Motor neuron (in vitro differentiated cells): ENCODE measurements around the gene KCNS3. TPM values are rescaled to one million over a fixed set of nuclear protein-coding genes. Genes with fewer than 3 reads are reported as not detected.

ENCODE experiments used
- ATAC-seq, 8 experiments: fragments of 200-7000 bp; cut with Tn5 transposase; replicated peaks in 6 of 8; 2 replicates each; pipeline ENCODE4 v1.8.0; 2021; ENCODE audit warnings: mild to moderate bottlenecking in 8 of 8, moderate library complexity in 8 of 8
- H3K27ac ChIP-seq, 2 donors: fragments of 250-450 bp; sonication (Bioruptor Pico); 2 replicates each; pipeline ENCODE4 v1.9.0; 2021; ENCODE audit warnings: antibody characterized with exemption in 2 of 2, mild to moderate bottlenecking in 2 of 2, moderate library complexity in 1 of 2
- H3K4me1 ChIP-seq, 2 donors: fragments of 250-450 bp; sonication (Bioruptor Pico); replicated peaks in 1 of 2; 2 replicates each; pipeline ENCODE4 v1.6.1; 2021; ENCODE audit warnings: antibody characterized with exemption in 2 of 2, mild to moderate bottlenecking in 2 of 2, moderate library complexity in 1 of 2
- H3K4me3 ChIP-seq, 5 donors: fragments of 250-450 bp; sonication (Bioruptor Pico); 2 replicates each; pipeline ENCODE4 v1.9.0; 2021; ENCODE audit warnings: antibody characterized with exemption in 5 of 5, mild to moderate bottlenecking in 5 of 5, moderate library complexity in 4 of 5
- WGBS, 10 experiments: fragments of 450-650 bp; shearing (Covaris generic); methylation state at CpG; one replicate each; pipeline ENCODE4 v1.0.0; 2022; 5-methylcytosine and 5-hydroxymethylcytosine counted together
- in situ Hi-C, 9 experiments: fragments of 400-800 bp; cut with MboI; loops; one replicate each; pipeline ENCODE4 v1.15.0; 2021; ENCODE audit warnings: low sequenced_read_pairs in 9 of 9, low pct_unique_long_range_greater_than_20kb in 2 of 9; ENCODE audit not compliant: unreplicated experiment in 9 of 9
- total RNA-seq, 8 experiments: library from RNA; unstranded; fragments of 300-600 nt; gene quantifications; 2 replicates each; pipeline versions ENCODE4 v1.2.3 to v1.2.4, GENCODE V29; 2022

KCNS3 gene
- total RNA-seq, 8 experiments from 2014 or later: 0.25 to 2.2 (median 1.3) TPM; not detected in 2

DNA sequence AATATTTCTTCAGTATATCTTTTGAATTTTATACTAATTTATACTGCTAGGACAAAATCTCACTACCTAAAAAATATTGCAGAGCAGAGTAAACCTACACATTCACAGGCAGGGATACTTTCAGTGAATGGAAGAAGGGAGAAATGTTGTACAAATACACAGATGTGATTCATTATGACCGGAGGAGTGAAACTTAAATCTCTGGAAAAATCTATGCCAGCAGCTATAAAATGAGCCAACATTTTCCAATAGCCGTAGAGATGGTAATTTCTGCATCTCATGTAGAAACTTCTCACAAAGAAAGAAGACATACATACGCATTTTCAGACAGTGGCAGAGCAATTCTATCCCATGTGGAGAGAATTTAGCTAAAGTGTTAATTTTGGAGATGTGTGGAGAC, 54.8 kb downstream of the KCNS3 start:
- Histone ChIP-seq H3K4me1 (no peaks in the 10 kb centered on the region), H3K27ac (no peak overlapping the region), H3K4me3 (no peak overlapping the region)
- no peak for ATAC-seq
- whole genome bisulfite sequencing, 10 experiments: 10 to 100% (median 80%) methylated on average over 1 to 3 of the region's 3 CpGs; no CpG with 5 or more reads in 1 of the 10 experiments
- in situ Hi-C loops: no loop called here

DNA sequence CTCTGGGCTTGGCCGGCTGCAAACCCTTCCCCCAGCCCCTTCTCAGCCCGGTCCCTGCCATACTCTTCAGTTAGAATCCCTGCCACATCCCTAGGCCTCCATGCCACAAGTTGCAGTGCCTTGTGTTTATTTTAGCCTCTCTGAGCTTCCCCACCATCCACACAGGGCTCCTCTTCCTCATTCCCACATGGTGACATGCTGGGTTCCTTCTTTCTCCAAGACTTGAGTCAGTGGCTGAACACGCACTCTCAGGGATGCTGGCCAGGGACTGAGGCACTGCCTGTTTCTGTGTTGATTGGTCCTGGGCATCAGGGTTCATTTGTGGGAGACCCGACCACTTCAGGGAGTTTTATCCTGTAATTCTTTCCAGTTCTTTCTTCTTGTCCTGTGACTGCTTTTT, 56.3 kb downstream of the KCNS3 start:
- Histone ChIP-seq H3K4me3 (no peak overlapping the region), H3K4me1 (peaks cover 3% of the 10 kb centered on the region in 2 donors), H3K27ac (no peak overlapping the region)
- in situ Hi-C loops: no loop called here
- 0 to 94% (median 80%) methylated on average over 1 to 2 of the region's 4 CpGs; no CpG with 5 or more reads in 3 of the 10 experiments for WGBS, 10 experiments
- no peak for ATAC-seq

DNA sequence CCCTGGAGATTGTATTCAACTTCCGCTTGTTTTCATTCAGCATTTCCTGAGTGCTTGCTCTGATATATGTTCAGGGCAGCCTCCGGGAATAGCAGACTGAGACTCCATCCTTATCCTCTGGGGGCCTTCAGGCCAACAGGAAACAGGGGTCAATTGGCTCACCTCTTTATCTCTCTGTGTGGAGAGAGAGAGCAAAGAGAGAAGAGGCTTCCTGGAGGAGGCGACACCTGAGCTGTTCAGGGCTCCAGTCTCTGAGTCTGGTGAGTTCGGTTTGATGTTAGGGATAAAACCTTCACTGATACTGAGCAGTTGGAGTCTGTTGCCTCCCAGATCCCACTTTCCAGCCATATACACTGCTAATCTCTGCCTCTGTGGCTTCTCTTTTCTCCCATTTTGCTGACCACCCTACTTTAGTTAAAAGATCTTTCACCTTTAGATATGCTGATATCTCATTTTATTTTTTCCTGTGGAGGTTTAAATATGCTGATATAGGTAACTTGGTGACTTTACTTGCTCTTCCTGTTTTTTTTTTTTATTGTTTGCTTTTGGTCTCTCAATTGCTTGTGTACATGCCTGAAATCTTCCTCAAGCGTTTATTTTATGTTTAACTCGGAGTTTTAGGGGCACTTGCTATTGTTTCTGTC, 56.9 kb downstream of the KCNS3 start:
- no peak for ATAC-seq
- in situ Hi-C loops: no loop called here
- peaks cover 6 to 9% of the 10 kb centered on the region in 2 donors for H3K4me1 ChIP-seq
- H3K27ac ChIP-seq: no peak overlapping the region
- H3K4me3 ChIP-seq: no peak overlapping the region
- 23 to 100% (median 76%) methylated on average over 1 to 5 of the region's 6 CpGs for WGBS, 10 experiments

DNA sequence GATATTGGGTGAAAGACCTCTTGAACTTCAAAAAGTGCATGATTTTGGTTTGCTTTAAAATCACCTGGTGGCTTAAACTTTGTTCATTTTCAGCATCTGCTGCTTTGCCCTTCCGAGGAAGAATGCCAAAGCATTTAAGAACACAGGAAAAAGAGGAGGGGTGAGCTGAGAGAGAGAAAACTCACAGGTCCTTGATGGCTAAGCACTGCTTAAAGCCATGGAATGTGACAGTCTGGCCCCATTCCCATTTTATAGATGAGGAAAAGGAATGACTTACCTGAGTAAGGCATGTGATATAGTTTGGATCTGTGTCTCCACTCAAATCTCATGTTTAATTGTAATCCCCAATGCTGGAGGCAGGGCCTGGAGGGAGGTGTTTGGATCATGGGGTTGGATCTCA, 58.1 kb downstream of the KCNS3 start:
- peaks cover 6 to 9% of the 10 kb centered on the region in 2 donors for H3K4me1 ChIP-seq
- no peak overlapping the region for H3K27ac ChIP-seq
- H3K4me3 ChIP-seq: no peak overlapping the region
- ATAC-seq: no peak
- in situ Hi-C loops: no loop called here
- WGBS, 10 experiments: 14 to 100% (median 93%) methylated on average over 1 of the region's 1 CpG; no CpG with 5 or more reads in 5 of the 10 experiments

DNA sequence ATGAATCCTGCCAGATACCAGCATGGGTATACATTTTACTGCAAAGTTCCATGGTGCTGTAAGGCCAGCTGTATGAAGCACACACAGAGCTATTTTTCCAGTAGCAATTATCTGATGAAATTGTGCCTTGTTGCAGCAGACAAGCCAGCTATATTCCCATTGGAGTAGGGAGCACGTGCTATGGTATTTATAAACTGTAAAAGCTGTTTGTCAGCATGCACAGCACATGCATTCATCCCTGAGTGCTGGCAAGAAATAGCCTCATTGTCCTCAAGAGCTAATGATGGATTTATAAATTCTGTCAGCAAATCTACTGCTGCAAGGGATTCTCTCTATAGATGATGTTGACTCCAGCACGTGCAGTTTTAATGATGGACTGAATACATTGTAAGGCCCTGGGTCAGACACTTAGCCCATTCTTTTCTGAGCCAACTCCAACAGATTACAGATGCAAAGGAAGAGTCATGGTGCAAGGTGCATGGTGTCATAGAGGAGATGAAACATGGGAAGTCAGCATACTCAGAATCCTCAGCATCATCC, 61.7 kb downstream of the KCNS3 start:
- ATAC-seq: peak in 5 of 8 experiments; percentile 95 to 98 (median 97)
- WGBS, 10 experiments: 6 to 81% (median 23%) methylated on average over 1 to 2 of the region's 2 CpGs; no CpG with 5 or more reads in 4 of the 10 experiments
- no peak overlapping the region for H3K4me3 ChIP-seq
- H3K27ac ChIP-seq: peak overlapping the region; percentile 44 to 69
- H3K4me1 ChIP-seq: peaks cover 6 to 9% of the 10 kb centered on the region in 2 donors
- in situ Hi-C loops: no loop called here

DNA sequence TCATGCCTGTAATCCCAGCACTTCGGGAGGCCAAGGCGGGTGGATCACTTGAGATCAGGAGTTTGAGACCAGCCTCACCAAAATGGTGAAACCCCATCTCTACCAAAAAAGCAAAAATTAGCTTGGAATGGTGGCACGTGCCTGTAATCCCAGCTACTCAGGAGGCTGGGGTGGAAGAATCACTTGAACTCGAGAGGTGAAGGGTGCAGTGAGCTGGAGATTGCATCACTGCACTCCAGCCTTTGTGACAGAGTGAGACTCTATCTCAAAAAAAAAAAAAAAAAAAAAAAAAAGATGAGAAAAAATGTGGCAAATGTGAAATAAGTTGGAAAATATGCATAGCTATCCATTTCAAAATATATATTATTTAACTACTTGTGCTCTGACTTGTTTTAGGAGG, 65.0 kb downstream of the KCNS3 start:
- in situ Hi-C loops: no loop called here
- Histone ChIP-seq H3K27ac (no peak overlapping the region), H3K4me1 (peaks cover 6 to 9% of the 10 kb centered on the region in 2 donors), H3K4me3 (no peak overlapping the region)
- ATAC-seq: no peak
- 7 to 94% (median 68%) methylated on average over 2 to 4 of the region's 4 CpGs; no CpG with 5 or more reads in 2 of the 10 experiments for WGBS, 10 experiments

DNA sequence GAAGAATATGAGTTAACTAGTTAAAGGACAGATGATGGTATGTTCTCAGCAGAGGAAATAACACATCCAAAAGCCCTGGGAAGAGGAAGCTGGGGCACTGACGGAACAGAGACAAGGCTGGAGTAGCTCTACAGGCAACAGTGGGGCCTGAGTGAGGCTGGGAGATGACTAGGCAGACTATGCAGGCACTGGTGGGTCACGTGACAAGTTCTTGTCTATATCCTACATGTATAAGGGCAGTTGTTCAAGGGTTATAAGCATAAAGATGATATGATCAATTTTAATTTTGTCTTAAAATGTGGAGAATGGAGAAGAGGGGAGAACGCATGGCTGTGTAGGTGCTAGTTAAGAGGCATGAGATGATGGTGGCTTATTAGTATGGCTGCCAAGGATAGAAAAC, 68.6 kb downstream of the KCNS3 start:
- 26 to 91% (median 70%) methylated on average over 2 to 3 of the region's 3 CpGs; no CpG with 5 or more reads in 1 of the 10 experiments for WGBS, 10 experiments
- in situ Hi-C loops: no loop called here
- H3K4me3 ChIP-seq: no peak overlapping the region

DNA sequence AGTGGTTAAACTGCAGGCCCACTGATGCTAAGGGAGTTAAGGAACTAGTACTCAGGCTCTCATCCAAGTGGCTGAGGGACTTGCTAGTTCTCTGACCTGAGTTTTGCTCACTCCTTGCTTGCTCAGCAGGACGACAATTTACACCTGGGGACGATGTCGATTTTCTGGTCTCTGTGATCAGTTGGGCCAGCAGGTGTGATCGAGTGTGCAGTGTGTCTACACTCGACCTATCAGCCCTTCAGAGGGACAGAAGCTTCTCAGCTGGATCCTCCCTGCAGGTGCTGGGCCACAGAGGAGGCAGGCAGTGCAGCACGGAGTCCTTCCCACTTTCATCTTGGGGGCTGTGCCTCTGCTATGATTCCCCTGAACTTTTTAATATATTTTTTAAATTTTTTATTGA, 71.5 kb downstream of the KCNS3 start:
- Histone ChIP-seq H3K4me3 (no peak overlapping the region), H3K27ac (no peak overlapping the region), H3K4me1 (no peaks in the 10 kb centered on the region)
- in situ Hi-C loops: no loop called here
- ATAC-seq: no peak
- 8 to 83% (median 63%) methylated on average over 1 to 6 of the region's 6 CpGs; no CpG with 5 or more reads in 4 of the 10 experiments for WGBS, 10 experiments

More for the DNA sequence above, 68.6 kb downstream of the KCNS3 start:
- no peak for ATAC-seq
- Histone ChIP-seq H3K4me1 (no peaks in the 10 kb centered on the region), H3K27ac (no peak overlapping the region)

DNA sequence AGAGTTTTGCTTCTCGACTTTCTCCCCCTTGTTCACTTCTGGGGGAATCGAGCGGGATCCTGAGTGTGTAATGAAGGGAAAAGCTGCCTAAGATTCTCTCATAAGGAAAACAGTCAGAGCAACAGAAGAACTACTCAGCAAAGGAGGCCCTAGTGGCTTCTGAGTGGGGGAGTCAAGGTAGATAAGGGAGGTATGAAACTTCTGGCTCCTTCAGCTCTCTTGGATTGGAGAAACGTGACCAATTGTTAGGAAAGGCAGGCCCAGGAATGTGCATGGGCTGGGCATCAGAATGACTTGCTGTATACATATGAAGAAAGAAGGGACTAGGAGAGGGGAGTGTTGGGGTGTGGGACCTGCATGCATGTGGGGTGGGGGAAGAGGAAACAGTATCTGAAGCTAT, 73.1 kb downstream of the KCNS3 start:
- Histone ChIP-seq H3K4me1 (no peaks in the 10 kb centered on the region), H3K4me3 (no peak overlapping the region), H3K27ac (no peak overlapping the region)
- 57 to 100% (median 90%) methylated on average over 1 to 4 of the region's 4 CpGs; no CpG with 5 or more reads in 7 of the 10 experiments for WGBS, 10 experiments
- in situ Hi-C loops: no loop called here
- no peak for ATAC-seq

DNA sequence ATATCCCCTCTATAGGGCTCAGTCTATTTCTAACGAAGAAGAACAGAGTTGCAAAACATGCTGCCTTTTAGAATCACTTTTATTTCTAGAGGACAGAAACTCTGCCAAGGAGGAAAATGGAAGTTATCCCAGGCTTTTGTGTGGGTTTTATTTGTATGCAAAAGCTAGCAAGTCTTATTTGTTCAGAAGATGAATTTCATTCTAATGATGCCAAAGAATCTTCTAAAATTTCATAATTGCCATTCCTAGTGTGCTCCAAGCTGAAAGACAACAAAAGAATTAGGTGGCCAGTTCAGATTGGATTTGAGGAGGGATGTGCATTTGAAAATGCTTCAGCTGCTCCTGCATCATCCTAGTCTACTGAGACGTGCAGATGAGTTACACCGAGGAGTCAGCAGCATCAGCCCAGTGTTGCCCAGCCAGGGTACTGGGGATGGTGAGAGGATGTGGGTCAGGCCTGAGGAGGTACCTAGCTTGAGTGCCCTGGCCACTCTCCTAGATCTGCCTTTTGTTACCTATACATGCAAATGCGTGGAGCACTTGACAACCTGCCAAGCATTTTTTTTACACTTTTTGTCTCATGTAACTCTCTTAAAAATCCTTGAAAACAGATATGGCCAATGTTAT, 80.1 kb downstream of the KCNS3 start:
- H3K4me1 ChIP-seq: peaks cover 0 to 9% of the 10 kb centered on the region in 2 donors
- no peak overlapping the region for H3K4me3 ChIP-seq
- 21 to 100% (median 68%) methylated on average over 1 to 3 of the region's 4 CpGs; no CpG with 5 or more reads in 3 of the 10 experiments for WGBS, 10 experiments
- in situ Hi-C loops: no loop called here
- H3K27ac ChIP-seq: no peak overlapping the region
- peak in 1 of 8 experiments; percentile 24 for ATAC-seq

DNA sequence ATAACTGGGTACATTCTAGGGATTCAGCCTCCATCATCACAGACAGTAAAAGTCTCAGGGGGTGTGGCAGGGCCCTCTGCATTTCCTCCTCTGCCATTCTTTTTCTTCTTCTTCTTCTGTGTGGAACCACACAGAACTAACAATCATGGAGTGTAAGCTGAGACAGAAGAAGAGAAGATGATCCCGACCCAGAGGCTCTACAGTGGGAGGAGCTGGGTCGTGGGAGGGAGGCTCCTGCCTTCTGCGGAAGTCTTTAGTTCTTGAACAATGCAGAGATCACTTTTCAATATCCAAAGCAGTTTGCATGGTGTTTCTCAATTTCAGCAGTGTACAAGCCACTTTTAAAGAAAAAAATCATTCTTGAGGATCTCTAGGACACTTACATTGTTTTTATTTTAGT, 80.9 kb downstream of the KCNS3 start:
- peaks cover 0 to 9% of the 10 kb centered on the region in 2 donors for H3K4me1 ChIP-seq
- ATAC-seq: no peak
- in situ Hi-C loops: no loop called here
- H3K27ac ChIP-seq: no peak overlapping the region
- 0 to 100% (median 39%) methylated on average over 1 to 3 of the region's 3 CpGs; no CpG with 5 or more reads in 2 of the 10 experiments for WGBS, 10 experiments
- H3K4me3 ChIP-seq: no peak overlapping the region

DNA sequence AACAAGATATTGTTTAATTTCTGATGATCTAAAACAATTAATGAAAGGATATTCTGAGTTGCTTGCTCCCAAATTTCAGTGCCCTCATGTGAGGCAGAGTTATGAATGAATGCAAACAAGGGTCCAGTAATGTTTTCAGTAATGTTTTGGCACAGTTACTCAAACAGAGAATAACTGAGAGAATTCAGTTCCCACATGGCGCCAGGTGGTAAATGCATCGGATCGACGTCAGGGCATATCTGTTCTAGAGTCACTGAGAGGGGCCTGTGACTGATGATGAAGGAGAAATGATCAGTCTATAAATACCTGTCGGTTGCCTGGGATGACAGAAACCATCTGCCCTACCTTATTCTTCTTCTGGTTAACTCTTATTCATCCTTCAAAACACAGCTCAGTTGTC, 81.4 kb downstream of the KCNS3 start:
- ATAC-seq: no peak
- Histone ChIP-seq H3K4me3 (no peak overlapping the region), H3K27ac (no peak overlapping the region), H3K4me1 (peaks cover 0 to 9% of the 10 kb centered on the region in 2 donors)
- in situ Hi-C loops: no loop called here
- WGBS, 10 experiments: 70 to 100% (median 93%) methylated on average over 1 to 5 of the region's 5 CpGs; no CpG with 5 or more reads in 2 of the 10 experiments

DNA sequence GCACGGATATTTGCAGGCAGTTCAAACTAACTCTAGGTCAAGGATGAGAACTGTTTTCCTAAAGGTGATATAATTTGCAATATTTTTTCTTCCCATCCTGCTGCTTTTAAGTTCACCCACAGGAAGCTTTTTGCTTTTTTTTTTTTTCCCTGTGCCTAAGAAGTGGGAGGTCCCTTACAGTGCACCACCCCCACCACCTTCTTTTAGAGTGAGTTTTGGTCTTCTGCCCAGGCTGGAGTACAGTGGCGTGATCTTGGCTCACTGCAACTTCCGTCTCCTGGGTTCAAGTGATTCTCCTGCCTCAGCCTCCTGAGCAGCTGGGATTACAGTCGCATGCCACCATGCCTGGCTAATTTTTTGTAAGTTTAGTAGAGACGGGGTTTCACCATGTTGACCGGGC, 82.5 kb downstream of the KCNS3 start:
- peaks cover 0 to 9% of the 10 kb centered on the region in 2 donors for H3K4me1 ChIP-seq
- in situ Hi-C loops: no loop called here
- WGBS, 10 experiments: 60 to 100% (median 89%) methylated on average over 1 to 4 of the region's 6 CpGs; no CpG with 5 or more reads in 1 of the 10 experiments
- H3K27ac ChIP-seq: no peak overlapping the region
- no peak for ATAC-seq
- H3K4me3 ChIP-seq: no peak overlapping the region
